ENCODE measurements around the gene SLC5A11. TPM values are rescaled to one million over a fixed set of nuclear protein-coding genes. Genes with fewer than 3 reads are reported as not detected.

SLC5A11 gene
- total and polyA plus RNA-seq, 2 experiments from 2014 or later = 1.2 to 1.7 TPM

GRCh38 chr16:24919536-24919935, 73.8 kb downstream of the SLC5A11 start:
- Histone ChIP-seq H3K9me2 (replicated peaks; ENCODE audit: insufficient read depth) (no peaks in the 10 kb centered on the region), H2AFZ (no peak overlapping the region), H3K27me3 (no peaks in the 10 kb centered on the region), H3K4me2 (no peak overlapping the region), H3K4me3 (no peak overlapping the region), H3K79me2 (no peaks in the 10 kb centered on the region), H3K27ac (no peak overlapping the region), H4K20me1 (ENCODE audit: insufficient read depth, poor library complexity, severe bottlenecking) (no peaks in the 10 kb centered on the region), H3K36me3 (replicated peaks; ENCODE audit: insufficient read depth, low read depth) (no peaks in the 10 kb centered on the region), H3K4me1 (ENCODE audit: insufficient read depth) (no peaks in the 10 kb centered on the region), H3K9me3 (ENCODE audit: low read depth) (no peaks in the 10 kb centered on the region)
- 97% methylated on average over 8 of the region's 8 CpGs for WGBS (ENCODE audit: low lambda C conversion rate, missing lambda C conversion rate)
- DNase-seq (ENCODE audit: low spot score) = no peak
- no peak for TF ChIP-seq EZH2phosphoT487 (IDR thresholded peaks at IDR 0.05; ENCODE audit: low read depth, severe bottlenecking, unreplicated experiment)
- no peak for TF ChIP-seq CTCF (IDR thresholded peaks at IDR 0.05; ENCODE audit: poor library complexity)

GRCh38 chr16:24920568-24920967, 74.8 kb downstream of the SLC5A11 start:
- H3K9me3 ChIP-seq (ENCODE audit: low read depth) = no peaks in the 10 kb centered on the region
- no peaks in the 10 kb centered on the region for H3K79me2 ChIP-seq
- WGBS (ENCODE audit: low lambda C conversion rate, missing lambda C conversion rate) = 98% methylated on average over 3 of the region's 3 CpGs
- TF ChIP-seq EZH2phosphoT487 (IDR thresholded peaks at IDR 0.05; ENCODE audit: low read depth, severe bottlenecking, unreplicated experiment) (no peak), EZH2 (IDR thresholded peaks at IDR 0.05; ENCODE audit: borderline replicate concordance) (no peak), CTCF (IDR thresholded peaks at IDR 0.05; ENCODE audit: poor library complexity) (no peak)
- no peaks in the 10 kb centered on the region for H3K4me1 ChIP-seq (ENCODE audit: insufficient read depth)
- no peak overlapping the region for H3K4me3 ChIP-seq
- no peak overlapping the region for H3K4me2 ChIP-seq
- H4K20me1 ChIP-seq (ENCODE audit: insufficient read depth, poor library complexity, severe bottlenecking) = no peaks in the 10 kb centered on the region
- no peak overlapping the region for H2AFZ ChIP-seq
- H3K9me2 ChIP-seq (replicated peaks; ENCODE audit: insufficient read depth) = no peaks in the 10 kb centered on the region
- DNase-seq (ENCODE audit: low spot score) = no peak
- no peaks in the 10 kb centered on the region for H3K27me3 ChIP-seq
- H3K36me3 ChIP-seq (replicated peaks; ENCODE audit: insufficient read depth, low read depth) = no peaks in the 10 kb centered on the region
- H3K27ac ChIP-seq = no peak overlapping the region

GRCh38 chr16:24921229-24921628, 75.5 kb downstream of the SLC5A11 start:
- no peak for DNase-seq (ENCODE audit: low spot score)
- Histone ChIP-seq H3K79me2 (no peaks in the 10 kb centered on the region), H3K4me1 (ENCODE audit: insufficient read depth) (no peaks in the 10 kb centered on the region), H4K20me1 (ENCODE audit: insufficient read depth, poor library complexity, severe bottlenecking) (no peaks in the 10 kb centered on the region), H2AFZ (no peak overlapping the region), H3K9me3 (ENCODE audit: low read depth) (no peaks in the 10 kb centered on the region), H3K27ac (no peak overlapping the region), H3K4me3 (no peak overlapping the region), H3K27me3 (no peaks in the 10 kb centered on the region), H3K4me2 (no peak overlapping the region), H3K9me2 (replicated peaks; ENCODE audit: insufficient read depth) (no peaks in the 10 kb centered on the region), H3K36me3 (replicated peaks; ENCODE audit: insufficient read depth, low read depth) (no peaks in the 10 kb centered on the region)
- WGBS (ENCODE audit: low lambda C conversion rate, missing lambda C conversion rate) = 97% methylated on average over 8 of the region's 8 CpGs
- TF ChIP-seq EZH2 (IDR thresholded peaks at IDR 0.05; ENCODE audit: borderline replicate concordance) = no peak
- TF ChIP-seq EZH2phosphoT487 (IDR thresholded peaks at IDR 0.05; ENCODE audit: low read depth, severe bottlenecking, unreplicated experiment) = no peak
- TF ChIP-seq CTCF (IDR thresholded peaks at IDR 0.05; ENCODE audit: poor library complexity) = no peak

- Histone ChIP-seq H3K79me2 (no peaks in the 10 kb centered on the region), H3K4me3 (no peak overlapping the region), H3K4me2 (no peak overlapping the region), H3K9me3 (ENCODE audit: low read depth) (no peaks in the 10 kb centered on the region), H3K27ac (no peak overlapping the region), H3K27me3 (no peaks in the 10 kb centered on the region), H3K36me3 (replicated peaks; ENCODE audit: insufficient read depth, low read depth) (no peaks in the 10 kb centered on the region), H3K4me1 (ENCODE audit: insufficient read depth) (no peaks in the 10 kb centered on the region), H4K20me1 (ENCODE audit: insufficient read depth, poor library complexity, severe bottlenecking) (no peaks in the 10 kb centered on the region), H3K9me2 (replicated peaks; ENCODE audit: insufficient read depth) (no peaks in the 10 kb centered on the region), H2AFZ (no peak overlapping the region)
- WGBS (ENCODE audit: low lambda C conversion rate, missing lambda C conversion rate) = 87% methylated on average over 2 of the region's 2 CpGs
- TF ChIP-seq CTCF (IDR thresholded peaks at IDR 0.05; ENCODE audit: poor library complexity) = no peak
- TF ChIP-seq EZH2phosphoT487 (IDR thresholded peaks at IDR 0.05; ENCODE audit: low read depth, severe bottlenecking, unreplicated experiment) = no peak
- no peak for TF ChIP-seq EZH2 (IDR thresholded peaks at IDR 0.05; ENCODE audit: borderline replicate concordance)
- DNase-seq (ENCODE audit: low spot score) = no peak
Measured at GRCh38 chr16:24925163-24925562, 79.4 kb downstream of the SLC5A11 start.

All from hepatocyte (in vitro differentiated cells).